Measurements from ENCODE around the gene MSX1.

DNA sequence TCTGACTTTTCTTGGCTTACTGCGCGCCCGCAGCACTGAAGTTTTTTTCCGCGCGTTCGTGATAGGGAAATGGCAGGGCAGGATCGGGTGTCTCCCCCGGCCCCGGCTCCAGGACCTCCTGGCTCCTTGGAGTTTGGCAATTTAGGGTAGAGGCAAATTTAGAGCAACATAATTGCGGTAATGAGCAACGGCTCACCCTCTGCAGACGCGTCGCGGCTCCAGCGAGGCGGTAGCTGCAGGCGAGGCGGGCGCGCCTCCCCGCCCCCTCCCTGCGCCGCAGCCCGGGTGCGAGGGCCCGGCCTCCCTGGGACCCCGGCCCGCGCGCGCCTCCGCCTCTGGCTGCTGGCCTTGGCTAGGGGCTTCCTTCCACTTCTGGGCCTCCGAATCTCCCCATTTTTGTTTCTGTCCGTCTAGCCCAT is 6.2 kb downstream of the MSX1 start:
- TF ChIP-seq, protein P1, sequence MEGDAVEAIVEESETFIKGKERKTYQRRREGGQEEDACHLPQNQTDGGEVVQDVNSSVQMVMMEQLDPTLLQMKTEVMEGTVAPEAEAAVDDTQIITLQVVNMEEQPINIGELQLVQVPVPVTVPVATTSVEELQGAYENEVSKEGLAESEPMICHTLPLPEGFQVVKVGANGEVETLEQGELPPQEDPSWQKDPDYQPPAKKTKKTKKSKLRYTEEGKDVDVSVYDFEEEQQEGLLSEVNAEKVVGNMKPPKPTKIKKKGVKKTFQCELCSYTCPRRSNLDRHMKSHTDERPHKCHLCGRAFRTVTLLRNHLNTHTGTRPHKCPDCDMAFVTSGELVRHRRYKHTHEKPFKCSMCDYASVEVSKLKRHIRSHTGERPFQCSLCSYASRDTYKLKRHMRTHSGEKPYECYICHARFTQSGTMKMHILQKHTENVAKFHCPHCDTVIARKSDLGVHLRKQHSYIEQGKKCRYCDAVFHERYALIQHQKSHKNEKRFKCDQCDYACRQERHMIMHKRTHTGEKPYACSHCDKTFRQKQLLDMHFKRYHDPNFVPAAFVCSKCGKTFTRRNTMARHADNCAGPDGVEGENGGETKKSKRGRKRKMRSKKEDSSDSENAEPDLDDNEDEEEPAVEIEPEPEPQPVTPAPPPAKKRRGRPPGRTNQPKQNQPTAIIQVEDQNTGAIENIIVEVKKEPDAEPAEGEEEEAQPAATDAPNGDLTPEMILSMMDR (IDR thresholded peaks at IDR 0.05): no peak
- no peak for TF ChIP-seq POLR2A (IDR thresholded peaks at IDR 0.05)

Measured in heart left ventricle (tissue), 13 donors.